NCI-H2107 treated with DMSO at 0.1 percent for 48 hours (cell line): ENCODE measurements around the gene POLR2A.

Source experiments
- DNase-seq: peaks from one replicate; lab custom pipeline; 2025; ENCODE audit not compliant: unreplicated experiment; lab: John Stamatoyannopoulos, UW

POLR2A gene

DNA sequence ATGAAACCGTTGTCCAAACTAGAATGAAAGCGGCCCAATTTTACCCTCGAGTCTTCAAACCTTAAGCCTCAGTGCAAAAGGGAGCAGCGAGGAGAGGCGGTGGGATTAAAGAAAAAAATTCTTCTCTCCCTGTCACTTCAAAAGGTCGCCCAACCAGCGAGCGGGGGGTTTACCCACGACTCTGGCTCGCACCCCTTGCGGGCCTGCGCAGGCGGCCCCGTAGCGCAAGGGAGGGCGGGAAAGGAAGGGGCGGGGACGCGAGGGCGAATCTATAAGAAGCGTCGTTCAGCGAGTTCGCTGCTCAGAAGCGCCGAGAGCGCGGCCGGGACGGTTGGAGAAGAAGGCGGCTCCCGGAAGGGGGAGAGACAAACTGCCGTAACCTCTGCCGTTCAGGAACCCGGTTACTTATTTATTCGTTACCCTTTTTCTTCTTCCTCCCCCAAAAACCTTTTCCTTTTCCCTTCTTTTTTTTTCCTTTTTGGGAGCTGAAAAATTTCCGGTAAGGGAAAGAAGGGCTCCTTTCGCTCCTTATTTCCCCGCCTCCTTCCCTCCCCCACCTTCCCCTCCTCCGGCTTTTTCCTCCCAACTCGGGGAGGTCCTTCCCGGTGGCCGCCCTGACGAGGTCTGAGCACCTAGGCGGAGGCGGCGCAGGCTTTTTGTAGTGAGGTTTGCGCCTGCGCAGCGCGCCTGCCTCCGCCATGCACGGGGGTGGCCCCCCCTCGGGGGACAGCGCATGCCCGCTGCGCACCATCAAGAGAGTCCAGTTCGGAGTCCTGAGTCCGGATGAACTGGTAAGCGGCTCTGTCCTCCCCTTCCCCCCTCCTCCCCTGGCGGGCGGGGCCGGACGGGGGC is at the start of gene POLR2A:
Gene POLR2A, plus strand, starts transcription at position 300 of the 852 bp plus-strand sequence.
- DNase-seq, result peak; percentile 82

DNA sequence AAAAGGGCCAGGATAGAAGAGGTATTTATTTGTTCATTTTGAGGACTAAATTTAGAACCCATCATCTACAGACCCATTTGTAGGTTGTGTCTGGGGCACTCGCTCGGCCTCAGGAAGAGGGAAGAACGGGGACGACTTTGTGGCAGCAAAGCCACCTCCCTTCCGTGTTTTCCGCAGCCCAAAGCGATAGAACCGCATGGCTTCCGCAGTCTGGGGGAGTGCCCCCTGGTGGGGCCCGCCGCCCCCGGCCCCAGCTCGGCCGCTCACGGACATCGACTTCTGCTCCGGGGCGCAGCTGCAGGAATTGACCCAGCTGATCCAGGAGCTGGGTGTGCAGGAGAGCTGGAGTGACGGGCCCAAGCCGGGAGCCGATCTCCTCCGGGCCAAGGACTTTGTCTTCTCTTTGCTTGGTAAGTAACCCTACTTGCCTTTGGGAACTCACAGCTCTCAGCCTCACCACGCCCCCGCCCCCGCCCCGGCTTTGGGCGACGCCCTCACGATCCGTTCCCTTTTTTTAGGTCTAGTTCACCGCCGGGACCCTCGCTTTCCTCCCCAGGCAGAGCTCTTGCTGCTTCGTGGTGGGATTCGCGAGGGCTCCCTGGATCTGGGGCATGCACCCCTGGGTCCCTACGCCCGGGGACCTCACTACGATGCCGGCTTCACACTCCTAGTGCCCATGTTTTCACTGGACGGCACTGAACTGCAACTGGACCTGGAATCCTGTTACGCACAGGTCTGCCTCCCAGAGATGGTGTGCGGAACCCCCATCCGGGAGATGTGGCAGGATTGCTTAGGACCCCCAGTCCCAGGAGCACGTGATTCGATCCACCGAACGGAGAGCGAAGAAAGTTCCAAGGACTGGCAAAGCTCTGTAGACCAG is 48.2 kb upstream of the POLR2A start:
- DNase-seq, result no peak

DNA sequence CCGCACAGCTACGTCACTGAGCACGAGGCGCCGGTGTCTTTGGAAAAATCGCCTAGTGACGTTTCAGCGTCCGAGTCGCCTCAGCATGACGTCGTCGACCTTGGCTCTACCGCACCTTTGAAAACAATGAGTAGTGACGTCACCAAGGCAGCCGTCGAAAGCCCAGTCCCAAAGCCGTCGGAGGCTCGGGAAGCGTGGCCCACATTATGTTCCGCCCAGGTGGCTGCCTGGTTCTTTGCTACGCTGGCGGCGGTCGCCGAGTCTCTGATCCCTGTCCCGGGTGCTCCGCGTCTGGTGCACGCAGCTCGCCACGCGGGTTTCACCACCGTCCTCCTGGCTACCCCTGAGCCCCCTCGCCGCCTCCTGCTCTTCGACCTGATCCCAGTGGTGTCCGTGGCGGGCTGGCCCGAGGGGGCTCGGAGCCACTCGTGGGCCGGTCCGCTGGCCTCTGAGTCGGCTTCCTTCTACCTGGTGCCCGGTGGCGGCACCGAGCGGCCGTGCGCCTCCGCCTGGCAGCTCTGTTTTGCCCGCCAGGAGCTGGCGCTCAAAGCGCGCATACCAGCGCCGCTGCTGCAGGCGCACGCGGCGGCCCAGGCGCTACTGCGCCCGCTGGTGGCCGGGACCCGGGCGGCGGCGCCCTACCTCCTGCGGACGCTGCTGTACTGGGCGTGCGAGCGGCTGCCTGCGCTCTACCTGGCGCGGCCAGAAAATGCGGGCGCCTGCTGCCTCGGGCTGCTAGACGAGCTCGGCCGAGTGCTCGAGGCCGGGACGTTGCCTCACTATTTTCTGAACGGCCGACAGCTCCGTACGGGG is 47.4 kb upstream of the POLR2A start:
- DNase-seq, result peak; percentile 47

DNA sequence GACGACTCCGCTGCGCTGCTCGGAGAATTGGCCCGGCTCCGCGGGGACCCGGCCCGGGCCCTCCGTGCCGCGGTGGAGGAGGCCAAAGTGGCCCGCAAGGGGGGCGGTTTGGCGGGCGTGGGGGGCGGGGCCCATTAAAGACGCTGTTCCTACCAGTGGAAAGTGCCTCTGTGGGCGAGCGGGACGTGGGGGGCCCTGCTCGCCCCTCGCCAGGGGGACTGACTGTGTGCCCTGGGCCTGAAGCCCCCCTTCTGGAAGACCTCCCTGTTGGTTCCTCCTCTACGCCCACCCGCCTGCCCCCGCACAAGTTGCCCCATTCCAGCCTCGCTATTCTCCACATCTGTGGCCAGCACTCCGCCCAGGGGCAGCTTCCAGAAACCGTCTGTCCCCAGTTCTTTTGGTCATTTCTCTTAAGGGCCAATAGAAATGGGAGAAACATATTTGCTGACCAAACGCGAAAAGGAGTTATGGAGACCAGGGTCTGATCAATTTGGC is 46.8 kb upstream of the POLR2A start:
- DNase-seq, result no peak

DNA sequence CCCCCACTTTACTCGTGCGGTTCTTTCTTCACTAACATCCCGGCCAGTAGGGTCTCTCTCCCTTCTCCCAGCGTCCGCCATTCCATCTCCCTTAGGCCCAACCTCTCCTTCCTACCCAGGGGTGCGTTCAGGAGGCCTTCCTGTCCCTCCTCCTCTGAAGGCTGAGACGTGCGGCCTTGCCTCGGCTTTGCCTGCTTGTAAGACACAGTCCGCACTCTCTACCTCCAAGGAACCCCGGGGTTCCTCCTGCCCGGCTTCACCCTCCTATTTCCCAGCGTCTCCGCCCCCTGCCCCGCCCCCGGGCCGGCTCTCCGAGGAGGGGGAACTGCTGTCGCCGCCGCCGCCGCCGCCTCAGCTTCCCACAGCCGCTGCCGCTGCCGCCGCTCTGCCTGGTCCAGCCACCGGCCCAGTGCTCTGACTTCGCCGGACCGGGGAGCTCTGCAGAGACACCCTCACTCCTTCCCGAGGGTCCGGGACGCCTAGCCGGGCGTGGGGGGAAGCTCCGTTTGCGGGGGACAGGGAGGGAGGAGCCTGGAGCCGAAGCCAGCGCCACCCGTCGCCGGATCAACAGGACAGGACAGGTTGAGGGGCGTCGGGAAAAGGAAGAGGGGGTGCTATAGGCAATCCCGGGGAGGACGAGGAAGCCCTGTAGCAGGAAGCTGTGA is 46.1 kb upstream of the POLR2A start:
- DNase-seq, result no peak

DNA sequence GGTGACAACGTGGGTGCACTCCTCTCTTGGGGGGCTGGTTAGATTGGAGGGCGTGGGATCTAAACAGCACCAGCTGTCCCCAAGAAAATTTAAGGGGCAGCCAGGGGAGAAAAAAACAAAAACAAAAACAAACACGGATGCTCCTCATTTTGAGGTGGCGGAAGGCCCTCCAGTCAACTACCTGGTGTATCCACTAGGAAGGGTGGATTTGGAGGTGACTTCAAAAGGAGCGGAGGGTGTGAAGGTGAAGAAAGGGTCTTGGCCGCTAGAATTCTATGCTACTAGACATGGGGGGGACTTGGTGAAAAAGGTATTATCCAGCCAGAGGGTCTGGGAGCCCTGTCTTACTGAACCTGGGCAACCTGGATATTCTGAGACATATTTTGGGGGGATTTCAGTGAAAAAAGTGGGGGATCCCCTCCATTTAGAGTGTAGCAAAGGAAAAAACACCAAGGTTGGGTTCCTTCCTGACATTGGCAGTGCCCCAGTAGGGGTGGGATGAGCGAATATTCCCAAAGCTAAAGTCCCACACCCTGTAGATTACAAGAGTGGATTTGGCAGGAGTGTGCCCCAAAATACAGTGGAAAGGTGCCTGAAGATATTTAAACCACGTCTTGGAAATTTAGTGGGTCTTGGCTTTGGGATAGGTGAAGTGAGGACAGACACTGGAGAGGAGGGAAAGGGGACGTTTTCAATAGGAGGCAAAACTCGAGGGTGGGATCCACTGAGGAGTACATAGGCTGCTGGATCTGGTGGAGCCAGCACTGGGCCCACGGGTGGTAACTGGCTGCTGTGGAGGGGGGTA is 45.3 kb upstream of the POLR2A start:
- DNase-seq, result no peak

DNA sequence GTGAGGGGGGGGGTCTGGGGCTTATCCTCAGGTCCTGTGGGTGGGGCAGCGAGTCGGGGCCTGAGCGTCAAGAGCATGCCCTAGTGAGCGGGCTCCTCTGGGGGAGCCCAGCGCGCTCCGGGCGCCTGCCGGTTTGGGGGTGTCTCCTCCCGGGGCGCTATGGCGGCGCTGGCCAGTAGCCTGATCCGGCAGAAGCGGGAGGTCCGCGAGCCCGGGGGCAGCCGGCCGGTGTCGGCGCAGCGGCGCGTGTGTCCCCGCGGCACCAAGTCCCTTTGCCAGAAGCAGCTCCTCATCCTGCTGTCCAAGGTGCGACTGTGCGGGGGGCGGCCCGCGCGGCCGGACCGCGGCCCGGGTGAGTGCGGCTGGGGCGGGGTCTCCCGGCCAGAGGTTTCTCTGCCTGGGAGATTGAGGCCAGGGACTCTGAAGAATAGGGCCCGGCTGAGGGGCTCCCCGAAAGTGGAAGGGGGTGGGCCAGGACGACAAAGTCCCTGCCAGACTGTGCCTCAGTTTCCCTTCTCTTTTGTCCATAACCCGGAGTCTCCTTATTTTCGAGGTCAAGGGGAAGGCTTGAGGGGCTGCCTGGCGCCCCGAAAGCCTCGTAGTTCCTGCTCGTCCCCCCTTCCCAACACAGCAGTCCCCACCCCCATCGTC is 44.6 kb upstream of the POLR2A start, which contains the start of gene FGF11:
Gene FGF11, plus strand, starts transcription at position 51 of the 651 bp plus-strand sequence. Its CDS starts 109 bp downstream, at position 160.
- DNase-seq, result no peak

DNA sequence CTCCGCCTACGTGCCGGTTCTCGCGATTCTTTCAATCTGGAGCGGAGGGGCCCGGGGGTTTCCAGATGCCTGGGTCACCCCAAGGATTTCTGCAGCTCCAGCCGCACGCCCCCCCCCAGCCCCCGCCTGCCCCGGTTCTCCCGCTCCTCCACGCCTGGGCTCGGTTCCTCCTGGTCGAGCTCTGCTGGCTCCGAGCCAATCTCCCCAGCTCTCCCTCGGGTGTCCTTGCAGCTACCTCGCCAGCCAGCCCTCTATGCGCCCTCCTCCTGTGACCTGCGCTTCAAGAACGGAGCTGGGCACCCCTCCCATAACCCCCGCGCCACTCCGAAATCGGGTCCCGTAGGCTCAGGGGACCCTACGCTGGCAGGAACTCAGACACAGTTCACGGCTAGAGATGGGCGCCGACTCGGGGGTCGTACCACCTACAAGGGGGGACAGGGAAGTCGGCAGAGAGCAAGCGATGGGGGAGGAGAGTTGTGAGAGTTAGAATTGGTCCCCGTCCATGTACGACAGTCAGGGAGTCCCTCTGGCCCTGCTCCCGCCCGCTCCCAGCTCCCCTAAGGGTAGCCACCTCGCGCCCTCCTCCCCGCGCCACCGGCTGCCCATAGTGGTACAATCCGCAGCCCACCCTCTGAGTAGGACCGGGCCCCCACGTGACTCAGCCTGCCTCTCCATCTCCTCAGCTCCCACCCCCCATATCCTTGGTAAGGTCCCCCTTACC is 43.9 kb upstream of the POLR2A start:
- no peak for DNase-seq

DNA sequence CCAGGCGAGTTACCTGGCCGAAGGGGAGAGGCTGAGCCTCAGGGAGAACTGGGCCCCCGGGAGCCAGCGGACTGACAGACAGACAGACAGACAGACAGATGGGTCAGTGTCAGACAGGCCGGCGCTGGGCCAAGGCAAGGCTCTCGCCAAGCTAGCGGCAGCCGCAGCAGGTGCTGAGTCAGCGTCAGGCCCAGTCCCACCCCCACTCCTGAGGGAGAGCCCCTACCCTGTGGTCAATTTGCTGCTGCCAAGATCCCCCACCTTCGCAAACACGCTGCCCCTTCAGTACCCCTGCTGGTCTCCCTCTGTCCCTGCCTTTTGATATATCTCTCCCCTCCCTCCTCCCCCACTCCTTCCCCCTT is 43.4 kb upstream of the POLR2A start:
- no peak for DNase-seq

DNA sequence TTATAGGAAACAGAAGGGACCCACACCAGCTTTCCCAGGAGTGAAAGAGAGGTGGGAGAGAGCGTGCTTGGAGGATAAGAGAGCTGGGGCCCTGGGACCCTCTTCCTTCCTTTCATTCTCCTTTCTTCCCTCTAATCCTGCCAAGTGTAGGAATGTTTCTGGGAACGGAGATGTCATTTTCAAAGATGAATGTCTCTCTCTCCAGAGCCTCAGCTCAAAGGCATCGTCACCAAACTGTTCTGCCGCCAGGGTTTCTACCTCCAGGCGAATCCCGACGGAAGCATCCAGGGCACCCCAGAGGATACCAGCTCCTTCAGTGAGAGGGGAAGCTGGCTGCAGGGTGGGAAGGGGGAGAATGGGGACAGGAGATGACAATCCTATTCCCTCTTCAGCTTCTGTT is 42.9 kb upstream of the POLR2A start:
- no peak for DNase-seq

DNA sequence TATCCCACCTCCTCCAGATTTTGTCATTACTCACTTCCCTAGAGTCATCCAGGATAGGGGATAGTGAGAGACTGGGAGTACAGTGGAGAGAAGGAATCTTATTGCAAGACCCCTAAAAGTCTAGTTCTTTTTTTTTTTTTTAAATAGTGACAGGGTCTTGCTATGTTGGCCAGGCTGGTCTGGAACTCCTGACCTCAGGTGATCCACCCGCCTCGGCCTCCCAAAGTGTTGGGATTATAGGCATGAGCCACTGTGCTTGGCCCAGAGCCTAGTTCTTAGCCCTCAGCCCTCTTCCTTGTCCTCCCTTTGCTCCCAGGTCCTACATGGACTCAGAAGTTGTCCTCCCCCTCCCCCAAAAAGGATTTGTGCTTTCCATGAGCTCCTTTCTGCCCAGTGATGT is 42.0 kb upstream of the POLR2A start:
- no peak for DNase-seq

DNA sequence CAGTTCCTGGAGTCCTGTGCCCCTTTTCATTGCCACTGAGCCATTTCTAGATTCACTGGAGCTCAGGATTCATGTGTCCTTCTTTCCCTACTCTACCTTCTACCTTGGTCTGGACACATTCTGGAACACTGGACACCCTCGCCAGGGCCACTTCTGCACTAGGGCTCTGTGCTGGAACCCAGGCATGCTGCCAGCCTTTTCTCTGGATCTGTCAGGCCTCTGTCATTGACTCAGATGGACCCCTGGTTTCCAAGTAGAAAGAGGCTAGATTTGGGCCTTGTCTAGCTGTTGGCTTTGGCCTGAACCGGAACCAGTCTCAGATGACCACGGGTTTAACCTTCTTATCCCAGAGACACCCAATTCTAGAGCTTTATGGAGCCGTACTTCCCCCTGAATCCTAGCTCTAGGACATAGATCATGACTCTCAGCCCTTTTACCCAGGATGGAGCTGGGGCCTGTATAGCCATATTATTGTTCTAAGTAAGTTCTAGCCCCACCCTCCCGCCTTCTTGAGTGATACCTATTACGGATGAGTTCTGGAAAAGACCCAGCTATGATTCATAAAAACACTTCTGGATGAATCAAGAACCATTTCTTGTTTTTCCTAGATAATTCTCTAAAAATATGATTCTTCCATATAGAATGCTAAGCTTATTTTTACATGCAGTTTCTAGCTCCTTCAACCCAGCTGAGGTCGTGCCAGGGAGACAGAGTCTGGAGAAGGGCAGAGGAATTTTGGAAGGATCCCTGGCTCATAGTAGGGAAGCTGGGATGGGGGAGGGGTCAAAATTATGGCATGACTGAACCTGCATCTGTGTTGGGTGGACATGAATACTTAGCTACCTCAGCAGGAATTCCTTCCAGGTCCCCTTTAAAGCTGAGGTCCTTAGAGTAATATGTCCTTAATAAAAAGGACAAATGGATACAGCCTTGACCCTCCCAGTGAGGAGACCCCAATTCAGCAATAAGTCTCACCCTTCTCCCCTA is 40.4 kb upstream of the POLR2A start:
- no peak for DNase-seq

DNA sequence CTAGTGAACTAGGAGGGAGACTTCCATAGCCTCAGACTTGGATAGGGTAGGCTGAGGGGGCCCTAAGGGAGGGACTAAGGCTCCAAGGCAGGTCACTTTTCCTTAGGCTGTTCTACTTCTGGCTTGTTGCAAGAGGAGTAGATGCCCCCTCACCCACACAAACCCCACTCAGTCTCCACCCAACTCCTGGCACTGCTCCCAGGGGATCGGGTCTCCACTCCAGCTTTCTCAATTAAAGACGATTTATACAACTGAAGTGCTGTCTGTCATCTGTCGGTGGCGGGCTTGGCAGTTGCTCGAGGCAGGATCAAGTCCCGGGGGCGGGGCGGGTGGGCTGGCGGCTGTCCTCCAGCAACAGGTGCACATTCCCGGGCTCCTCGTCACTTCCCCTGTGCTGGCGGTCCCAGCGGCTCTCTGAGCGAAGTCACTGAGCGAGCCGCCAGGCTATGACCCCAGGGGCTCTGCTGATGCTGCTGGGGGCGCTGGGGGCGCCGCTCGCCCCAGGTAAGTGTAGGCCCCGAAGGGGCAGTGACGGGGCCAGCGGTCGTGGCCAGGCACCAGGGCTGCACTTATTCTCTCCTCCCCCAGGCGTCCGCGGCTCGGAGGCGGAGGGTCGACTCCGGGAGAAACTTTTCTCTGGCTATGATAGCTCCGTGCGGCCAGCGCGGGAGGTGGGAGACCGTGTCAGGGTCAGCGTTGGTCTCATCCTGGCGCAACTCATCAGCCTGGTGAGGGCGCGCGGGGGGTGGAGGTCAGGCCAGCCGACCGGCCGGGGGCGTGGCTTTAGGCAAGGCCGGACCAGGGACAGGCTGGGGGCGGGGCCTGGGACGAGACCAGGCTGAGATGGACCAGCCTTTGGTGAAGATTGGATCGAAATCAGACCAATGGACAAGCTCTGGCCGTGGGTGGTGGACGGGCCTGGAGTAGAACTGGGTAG is 39.2 kb upstream of the POLR2A start, which contains the start of gene CHRNB1:
Gene CHRNB1, plus strand, starts transcription at position 380 of the 937 bp plus-strand sequence. Its CDS starts 67 bp downstream, at position 447.
- no peak for DNase-seq

DNA sequence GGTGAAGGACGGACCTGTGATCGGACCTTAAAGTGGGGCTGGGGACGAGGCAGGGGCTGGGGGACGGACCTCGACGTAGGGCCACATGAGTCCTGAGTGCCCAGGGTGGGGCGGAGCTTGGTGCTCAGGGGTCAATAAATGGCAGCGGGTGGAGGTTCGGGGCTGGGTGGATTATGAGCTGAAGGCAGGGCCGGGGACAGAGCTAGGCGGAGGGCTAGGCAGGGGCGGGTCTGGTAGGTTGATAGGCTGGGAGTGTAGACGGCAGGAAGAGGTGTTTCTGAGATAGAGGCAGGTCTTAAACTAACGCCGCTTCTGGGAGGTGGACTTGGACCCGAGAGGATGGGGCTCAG is 38.6 kb upstream of the POLR2A start:
- no peak for DNase-seq

DNA sequence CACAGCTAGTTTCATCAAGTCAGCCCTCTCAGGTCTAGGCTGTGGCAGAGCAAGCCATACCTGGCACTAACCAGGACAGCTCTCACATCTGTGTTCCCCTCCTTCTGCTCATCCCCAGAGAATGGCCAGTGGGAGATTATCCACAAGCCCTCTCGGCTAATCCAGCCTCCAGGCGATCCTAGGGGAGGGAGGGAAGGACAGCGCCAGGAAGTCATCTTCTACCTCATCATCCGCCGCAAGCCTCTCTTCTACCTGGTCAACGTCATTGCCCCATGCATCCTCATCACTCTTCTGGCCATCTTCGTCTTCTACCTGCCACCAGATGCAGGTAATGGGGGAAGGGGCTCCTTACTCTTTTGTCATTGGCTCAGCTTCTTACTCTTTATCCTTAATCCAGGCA is 35.7 kb upstream of the POLR2A start:
- no peak for DNase-seq

DNA sequence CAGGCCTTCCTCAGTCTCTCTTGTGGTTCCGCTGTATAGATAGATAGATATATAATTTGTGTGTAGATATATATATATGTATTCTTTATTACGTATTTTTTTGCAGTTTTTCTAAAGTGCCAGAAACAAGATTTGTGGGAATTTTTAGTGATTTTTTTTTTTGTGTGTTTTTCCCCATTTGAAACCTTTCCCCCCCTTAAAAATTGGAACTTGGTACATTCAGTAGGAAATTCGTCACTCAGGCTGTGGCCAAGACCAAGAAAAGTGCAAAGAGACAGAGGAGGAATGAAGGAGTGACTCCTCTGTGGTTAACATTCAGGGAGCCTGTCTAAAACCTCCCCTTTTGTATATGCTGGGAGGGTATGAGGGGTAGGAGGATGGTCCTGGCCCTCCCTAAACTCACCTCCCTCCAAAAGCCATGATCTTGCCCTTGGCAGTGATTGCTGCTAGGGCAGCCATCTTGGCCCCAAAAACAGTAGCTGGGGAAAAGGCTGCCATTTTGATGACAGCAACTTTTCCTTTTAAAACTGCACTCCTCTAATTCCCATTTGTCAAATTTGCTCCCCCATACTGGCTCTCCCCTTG is 24.1 kb upstream of the POLR2A start:
- DNase-seq, result no peak
